NCI-H526 (cell line): ENCODE measurements around the gene ST6GALNAC5.
"Not testable (repeated sequence)": the region's sequence is repeated elsewhere in the genome, so short reads cannot be mapped to it uniquely, and the experiment has no call there.

Experiments
- DNase-seq, 2 experiments: peaks; one replicate each; lab custom pipeline; 2025; lab: John Stamatoyannopoulos, UW

Gene ST6GALNAC5

GRCh38 chr1:76938304-76938703 lies 71.0 kb downstream of the ST6GALNAC5 start:
- no peak for DNase-seq

DNA sequence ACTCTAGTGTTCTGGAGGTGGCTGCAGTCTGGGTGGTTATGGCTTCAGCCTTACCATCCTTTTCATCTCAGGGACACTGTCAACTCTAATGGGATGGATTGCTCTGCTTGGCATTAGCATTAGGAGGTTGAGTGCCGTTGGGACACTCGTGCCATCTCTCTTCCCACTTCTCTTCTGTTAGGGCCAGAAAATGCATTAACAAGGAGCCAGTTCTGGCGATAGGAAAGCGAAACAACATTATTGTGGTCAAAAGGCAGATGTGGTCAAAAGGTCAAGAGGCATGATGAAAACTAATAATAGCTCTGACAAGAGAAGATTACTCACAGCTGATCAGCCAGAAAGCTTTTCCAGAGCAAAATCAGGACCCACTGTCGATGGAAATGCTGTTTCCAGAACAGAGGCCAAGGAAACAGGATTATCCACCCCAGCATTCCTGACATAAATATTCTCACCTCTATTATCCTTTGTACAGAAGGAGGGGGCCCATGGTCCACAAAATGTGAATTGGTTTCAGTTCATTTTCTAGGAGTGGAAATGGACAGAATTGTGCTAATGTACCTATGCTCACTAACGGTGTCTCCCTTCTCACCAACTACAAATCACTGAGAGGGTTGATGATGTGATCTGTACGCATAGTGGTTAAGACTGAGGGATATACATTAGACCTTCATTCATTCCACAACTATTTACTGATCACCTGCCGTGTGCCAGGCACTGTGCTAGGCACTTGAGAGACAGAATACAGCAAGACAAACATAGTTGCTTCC lies 72.0 kb downstream of the ST6GALNAC5 start:
- no peak for DNase-seq

GRCh38 chr1:76939817-76940216 lies 72.5 kb downstream of the ST6GALNAC5 start:
- DNase-seq = no peak

- no peak for DNase-seq
Observed at GRCh38 chr1:76940571-76941335, 73.5 kb downstream of the ST6GALNAC5 start.

DNA sequence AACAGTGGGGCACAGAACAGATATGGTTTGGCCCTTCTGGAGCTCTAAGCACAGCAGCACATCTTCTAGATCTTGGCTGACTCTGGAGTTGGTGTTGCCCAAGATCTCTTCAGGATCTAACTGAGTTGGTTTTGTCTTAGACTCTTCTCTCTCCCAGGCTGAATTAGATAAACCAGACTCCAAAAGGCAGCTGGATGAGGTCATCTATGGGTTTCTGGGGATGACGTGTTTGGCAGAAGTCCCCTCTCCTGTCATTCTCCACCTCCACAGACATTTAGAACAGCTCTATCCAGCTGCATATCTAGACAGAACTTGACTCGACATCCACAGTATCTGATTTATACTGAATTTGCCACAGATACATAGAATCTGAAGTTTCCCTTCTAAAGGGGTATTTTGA lies 75.3 kb downstream of the ST6GALNAC5 start:
- DNase-seq = no peak

GRCh38 chr1:76944942-76945341 lies 77.7 kb downstream of the ST6GALNAC5 start:
- no peak for DNase-seq

- DNase-seq = no peak
Observed at GRCh38 chr1:76948846-76949245, 81.6 kb downstream of the ST6GALNAC5 start.

DNA sequence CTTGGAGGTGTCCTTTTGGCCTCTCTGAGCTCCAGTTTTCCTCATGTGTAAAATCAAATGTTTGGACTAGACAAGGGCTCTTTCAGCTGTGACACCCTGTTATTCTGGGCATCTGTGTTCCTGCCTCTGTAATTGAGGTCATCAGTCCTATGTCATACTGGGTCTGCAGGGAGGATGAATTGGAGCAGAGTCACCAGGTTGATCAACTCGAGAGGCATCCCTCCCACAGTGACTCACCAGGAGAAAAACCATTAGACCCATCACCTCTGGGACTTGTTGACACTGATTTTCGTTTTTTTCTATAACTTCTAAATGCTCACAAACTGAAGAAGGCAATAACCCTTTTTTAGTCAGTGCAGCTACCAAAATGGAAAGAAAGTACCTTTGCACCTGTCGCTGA lies 82.2 kb downstream of the ST6GALNAC5 start:
- DNase-seq = no peak

DNA sequence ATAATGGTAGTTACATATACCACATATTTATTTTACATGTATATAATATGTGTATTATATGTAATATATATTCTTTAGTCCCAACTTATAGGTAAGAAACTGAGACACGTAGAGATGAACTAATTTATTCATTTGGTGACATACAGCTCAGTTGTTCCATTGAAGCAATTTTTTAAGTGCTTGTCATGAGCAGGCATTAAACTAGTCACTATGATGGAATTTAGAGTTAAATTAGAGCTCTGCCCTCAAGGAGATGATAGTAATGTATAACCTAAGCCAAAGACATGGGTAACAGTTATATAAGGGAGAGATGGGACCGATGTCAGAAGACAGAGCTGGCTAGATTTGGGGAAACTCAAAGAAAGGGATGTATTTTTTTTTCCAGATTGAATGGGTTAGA lies 83.0 kb downstream of the ST6GALNAC5 start:
- no peak for DNase-seq

DNA sequence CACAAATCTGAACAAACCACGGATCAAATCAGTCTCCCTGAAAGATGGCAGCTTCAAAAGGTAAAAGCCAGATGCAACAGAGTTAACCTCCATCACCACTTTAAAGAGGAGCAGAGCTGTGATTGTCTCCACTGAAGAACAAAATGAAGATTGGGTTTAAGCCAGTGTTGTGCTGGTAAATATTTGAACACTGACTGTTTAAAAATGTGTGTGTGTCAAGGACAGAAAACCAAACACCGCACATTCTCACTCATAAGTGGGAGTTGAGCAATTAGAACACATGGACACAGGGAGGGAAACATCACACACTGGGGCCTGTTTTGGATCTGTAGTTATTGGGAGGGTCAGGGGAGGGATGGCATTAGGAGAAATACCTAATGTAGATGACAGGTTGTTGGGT lies 83.9 kb downstream of the ST6GALNAC5 start:
- DNase-seq = no peak

DNA sequence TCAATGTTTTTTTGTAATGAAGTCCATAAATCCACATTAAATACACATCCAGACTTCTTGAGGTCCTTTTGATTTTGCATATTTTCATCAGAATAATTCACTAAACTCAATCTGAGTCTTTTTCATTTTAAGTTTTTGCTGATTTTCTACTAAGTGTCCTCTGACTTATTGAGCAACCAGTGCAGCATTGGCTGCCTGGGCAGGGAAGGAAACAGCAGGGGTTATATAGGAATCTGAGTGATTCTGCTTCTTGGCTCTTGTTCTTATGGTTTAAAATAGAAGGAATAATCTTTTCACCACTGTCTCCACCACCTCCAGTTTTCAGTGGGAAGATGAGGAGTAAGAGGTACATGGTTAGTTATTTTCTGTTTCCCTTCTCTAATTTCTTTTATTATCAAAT lies 88.4 kb downstream of the ST6GALNAC5 start:
- no peak for DNase-seq

- no peak for DNase-seq
Observed at GRCh38 chr1:76957961-76958360, 90.7 kb downstream of the ST6GALNAC5 start.

GRCh38 chr1:76958828-76959227 lies 91.5 kb downstream of the ST6GALNAC5 start:
- no peak for DNase-seq

DNA sequence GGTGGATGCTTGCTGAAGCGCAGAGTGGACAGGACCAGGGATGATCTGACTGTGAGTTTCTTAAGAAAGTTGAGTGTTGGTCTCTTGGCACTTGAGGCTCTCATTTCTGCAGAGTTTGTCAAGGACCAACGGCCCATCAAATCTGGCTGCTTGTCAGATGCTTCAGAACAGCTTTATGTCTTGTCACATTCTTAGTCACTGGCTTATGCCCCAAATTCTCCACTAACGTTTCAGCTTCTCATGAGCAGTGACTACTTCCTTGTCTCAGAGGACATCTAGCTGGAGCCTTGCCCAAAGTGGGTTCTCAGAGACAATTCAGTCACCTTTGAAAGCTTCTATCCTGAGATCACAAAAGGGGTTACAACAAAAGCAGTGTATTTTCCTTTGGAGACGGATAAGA lies 92.3 kb downstream of the ST6GALNAC5 start:
- DNase-seq = no peak

DNA sequence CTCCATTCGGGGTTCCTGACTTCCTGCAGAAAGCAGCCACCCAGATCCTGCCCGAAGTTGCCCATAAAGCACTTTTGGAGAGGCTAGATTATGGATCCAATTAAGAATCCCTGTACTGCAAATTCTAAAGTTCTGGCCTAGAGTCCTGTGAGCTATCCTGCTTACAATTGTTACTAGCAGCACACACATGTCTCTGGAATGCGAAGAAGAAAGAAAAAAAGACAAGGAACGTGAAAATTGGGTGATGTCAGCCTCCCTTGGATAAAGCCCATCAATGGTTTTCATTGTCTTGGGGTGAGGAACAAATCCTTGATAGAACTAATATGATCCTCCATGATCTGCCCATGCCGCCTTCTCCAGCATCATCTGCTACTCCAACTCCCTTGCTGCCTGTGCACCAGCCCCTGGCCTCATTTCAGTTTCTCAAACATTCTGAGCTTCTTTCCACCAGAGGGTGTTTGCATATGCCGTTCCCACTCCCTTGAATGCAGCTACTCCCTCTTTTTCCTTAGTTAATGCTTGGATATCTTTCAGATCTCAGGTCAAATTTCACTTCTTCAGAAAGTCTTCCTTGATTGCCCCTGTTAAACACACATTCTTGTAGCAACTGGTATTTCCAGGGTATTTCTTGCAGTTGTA lies 94.0 kb downstream of the ST6GALNAC5 start:
- DNase-seq = no peak

GRCh38 chr1:76961820-76962207 lies 94.5 kb downstream of the ST6GALNAC5 start:
- no peak for DNase-seq

GRCh38 chr1:76981267-76981666 lies 114.0 kb downstream of the ST6GALNAC5 start:
- DNase-seq = not testable (repeated sequence)

DNA sequence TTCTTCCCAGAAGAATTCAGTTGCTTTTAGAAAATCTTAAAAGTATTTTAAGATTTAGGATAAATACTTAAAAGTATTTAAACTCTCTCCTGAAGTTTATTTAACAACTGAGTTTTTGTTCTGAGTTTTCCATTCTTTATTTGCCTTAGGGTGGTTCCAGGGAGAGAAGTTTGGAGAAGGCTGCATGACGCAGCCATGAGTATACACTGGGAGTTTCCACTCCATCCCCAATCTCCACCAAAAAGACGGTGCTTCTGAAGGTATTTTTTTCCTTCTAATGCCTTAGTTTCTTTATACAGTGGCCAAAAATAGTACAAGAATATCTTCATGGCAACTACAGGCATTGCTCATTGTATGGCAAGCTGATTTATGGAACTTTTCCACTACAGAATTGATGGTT lies 122.7 kb downstream of the ST6GALNAC5 start:
- DNase-seq = no peak

GRCh38 chr1:76993036-76993435 lies 125.8 kb downstream of the ST6GALNAC5 start:
- no peak for DNase-seq

GRCh38 chr1:76998582-76999223 lies 131.4 kb downstream of the ST6GALNAC5 start:
- no peak for DNase-seq

DNA sequence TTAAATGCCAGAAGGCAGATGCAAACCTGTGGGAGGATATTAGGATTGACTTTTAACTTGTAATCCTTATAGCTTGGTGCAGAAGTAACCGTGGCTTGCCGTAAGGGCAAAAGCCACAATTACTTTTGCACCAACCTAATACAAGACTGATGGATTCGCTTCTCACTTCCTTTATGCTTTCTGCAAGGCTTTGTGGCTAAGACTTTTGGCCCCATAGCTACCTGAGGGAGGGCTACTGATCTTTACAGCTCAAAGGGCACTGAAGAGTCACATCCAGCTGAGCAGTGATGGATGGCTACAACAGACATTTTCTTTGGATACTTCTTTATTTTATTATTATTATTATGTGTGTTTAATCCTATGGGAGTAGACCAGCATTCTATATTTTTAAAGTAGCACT lies 140.4 kb downstream of the ST6GALNAC5 start:
- DNase-seq = no peak

- no peak for DNase-seq
Observed at GRCh38 chr1:77010937-77011336, 143.7 kb downstream of the ST6GALNAC5 start.

DNA sequence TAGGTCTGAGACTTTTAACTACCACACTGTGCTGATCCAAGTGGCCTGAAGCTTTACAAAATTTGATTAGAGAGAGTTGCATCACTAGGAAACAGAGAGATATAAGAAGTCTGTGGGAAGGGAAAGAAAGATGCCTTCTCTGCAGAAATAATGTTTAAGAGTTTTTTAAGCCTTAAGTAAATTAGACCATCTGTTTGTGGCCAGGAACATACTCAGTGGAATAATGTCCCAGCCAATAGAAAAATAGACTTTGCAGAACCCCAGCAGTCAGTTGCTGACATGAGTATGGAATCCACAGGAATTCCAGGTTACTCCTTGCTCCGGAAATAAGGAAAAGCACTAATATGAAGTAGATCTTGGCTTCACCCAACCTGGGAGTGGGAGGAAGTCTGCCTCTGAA lies 144.8 kb downstream of the ST6GALNAC5 start:
- no peak for DNase-seq
